Adrenal gland (tissue), 5 donors: ENCODE data around the gene TMEM163.

Experiments used
- POLR2A ChIP-seq, 2 donors: fragments of 450-650 bp; IDR thresholded peaks; one replicate each; pipeline ENCODE4 v1.6.1; 2017; ENCODE audit warnings: antibody characterized with exemption in 2 of 2, mild to moderate bottlenecking in 2 of 2, moderate library complexity in 1 of 2
- TF ChIP-seq, protein P1 (sequence below), 6 experiments: fragments of 450-650 bp in 4 of 6; fragments of 200-600 bp in 2 of 6; sonication (generic) in 1 of 6; IDR thresholded peaks; 1 replicate in 5 of 6; 2 replicates in 1 of 6; pipeline versions ENCODE4 v1.5.1 to v1.8.0; 2016 to 2021; ENCODE audit warnings: antibody characterized with exemption in 6 of 6, mild to moderate bottlenecking in 2 of 6, moderate library complexity in 1 of 6
- donor health status: DM: no; HTN: no; CAD: no.

- TF ChIP-seq, protein P1, sequence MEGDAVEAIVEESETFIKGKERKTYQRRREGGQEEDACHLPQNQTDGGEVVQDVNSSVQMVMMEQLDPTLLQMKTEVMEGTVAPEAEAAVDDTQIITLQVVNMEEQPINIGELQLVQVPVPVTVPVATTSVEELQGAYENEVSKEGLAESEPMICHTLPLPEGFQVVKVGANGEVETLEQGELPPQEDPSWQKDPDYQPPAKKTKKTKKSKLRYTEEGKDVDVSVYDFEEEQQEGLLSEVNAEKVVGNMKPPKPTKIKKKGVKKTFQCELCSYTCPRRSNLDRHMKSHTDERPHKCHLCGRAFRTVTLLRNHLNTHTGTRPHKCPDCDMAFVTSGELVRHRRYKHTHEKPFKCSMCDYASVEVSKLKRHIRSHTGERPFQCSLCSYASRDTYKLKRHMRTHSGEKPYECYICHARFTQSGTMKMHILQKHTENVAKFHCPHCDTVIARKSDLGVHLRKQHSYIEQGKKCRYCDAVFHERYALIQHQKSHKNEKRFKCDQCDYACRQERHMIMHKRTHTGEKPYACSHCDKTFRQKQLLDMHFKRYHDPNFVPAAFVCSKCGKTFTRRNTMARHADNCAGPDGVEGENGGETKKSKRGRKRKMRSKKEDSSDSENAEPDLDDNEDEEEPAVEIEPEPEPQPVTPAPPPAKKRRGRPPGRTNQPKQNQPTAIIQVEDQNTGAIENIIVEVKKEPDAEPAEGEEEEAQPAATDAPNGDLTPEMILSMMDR (IDR thresholded peaks at IDR 0.05), result no peak
- TF ChIP-seq POLR2A (IDR thresholded peaks at IDR 0.05), result no peak
Measured at GRCh38 chr2:134610871-134611270, 107.9 kb downstream of the TMEM163 start.
